Endothelial cell of umbilical vein (primary cell): ENCODE data around the gene ESAM.

Source experiments
- JUN ChIP-seq: IDR thresholded peaks from 2 replicates; pipeline ENCODE4 v1.6.1; 2011; ENCODE audit warnings: borderline replicate concordance, low read depth; ENCODE audit not compliant: insufficient read length, insufficient read depth
- POLR2A ChIP-seq: IDR thresholded peaks from 2 replicates; pipeline ENCODE4 v1.6.1; 2012; ENCODE audit warnings: low read depth, mild to moderate bottlenecking, control low read depth, low read length
- POLR2AphosphoS5 ChIP-seq: IDR thresholded peaks from 2 replicates; pipeline ENCODE4 v1.6.1; 2012; ENCODE audit warnings: low read depth, mild to moderate bottlenecking, control low read depth, low read length, moderate library complexity; ENCODE audit not compliant: insufficient read depth
- TF ChIP-seq, protein P1 (sequence below), 2 donors: IDR thresholded peaks; 1 replicate in 1 of 2; 2 replicates in 1 of 2; pipeline ENCODE4 v1.5.1; 2011; ENCODE audit warnings: low read length in 2 of 2, mild to moderate bottlenecking in 2 of 2, moderate library complexity in 2 of 2, control low read depth in 1 of 2, inconsistent platforms in 1 of 2, low read depth in 1 of 2; ENCODE audit not compliant: insufficient read depth in 1 of 2; ENCODE audit errors: extremely low read depth in 1 of 2

DNA sequence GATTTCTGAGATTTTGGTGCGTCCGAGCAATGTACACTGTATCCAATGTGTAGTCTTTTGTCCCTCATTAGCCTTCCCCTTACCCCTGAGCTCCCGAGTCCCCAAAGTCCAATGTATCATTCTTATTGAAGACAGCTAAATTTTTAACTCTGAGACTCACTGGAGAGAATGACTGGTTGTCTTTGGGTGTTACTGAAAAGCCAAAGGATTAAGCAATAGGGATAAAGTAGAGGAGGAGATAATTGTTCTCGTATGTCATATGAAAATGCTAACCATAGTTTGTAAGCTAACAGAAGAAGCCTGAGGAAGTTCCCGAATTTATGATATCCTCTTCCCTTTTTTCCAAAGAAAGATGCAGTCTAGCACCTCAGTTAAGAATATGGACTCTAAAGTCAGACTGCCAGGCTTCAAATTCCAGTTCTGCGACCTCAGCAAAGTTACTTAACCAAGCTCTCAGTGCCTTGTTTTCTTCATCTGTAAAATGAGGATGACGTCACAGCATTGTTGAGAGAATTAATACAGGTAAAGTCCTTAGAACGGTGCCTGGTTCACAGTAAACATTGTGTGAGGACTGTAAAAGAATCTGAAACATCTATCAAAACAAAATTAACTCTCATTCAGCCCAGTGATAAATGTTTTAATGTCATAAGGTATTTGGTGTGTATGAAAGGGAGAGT, 39.7 kb upstream of the ESAM start:
- TF ChIP-seq, protein P1, sequence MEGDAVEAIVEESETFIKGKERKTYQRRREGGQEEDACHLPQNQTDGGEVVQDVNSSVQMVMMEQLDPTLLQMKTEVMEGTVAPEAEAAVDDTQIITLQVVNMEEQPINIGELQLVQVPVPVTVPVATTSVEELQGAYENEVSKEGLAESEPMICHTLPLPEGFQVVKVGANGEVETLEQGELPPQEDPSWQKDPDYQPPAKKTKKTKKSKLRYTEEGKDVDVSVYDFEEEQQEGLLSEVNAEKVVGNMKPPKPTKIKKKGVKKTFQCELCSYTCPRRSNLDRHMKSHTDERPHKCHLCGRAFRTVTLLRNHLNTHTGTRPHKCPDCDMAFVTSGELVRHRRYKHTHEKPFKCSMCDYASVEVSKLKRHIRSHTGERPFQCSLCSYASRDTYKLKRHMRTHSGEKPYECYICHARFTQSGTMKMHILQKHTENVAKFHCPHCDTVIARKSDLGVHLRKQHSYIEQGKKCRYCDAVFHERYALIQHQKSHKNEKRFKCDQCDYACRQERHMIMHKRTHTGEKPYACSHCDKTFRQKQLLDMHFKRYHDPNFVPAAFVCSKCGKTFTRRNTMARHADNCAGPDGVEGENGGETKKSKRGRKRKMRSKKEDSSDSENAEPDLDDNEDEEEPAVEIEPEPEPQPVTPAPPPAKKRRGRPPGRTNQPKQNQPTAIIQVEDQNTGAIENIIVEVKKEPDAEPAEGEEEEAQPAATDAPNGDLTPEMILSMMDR (IDR thresholded peaks at IDR 0.05; ENCODE audit: extremely low read depth in 1 of 2, insufficient read depth in 1 of 2, low read depth in 1 of 2, low read length in 2 of 2): no peak
- no peak for TF ChIP-seq POLR2A
- no peak for TF ChIP-seq POLR2AphosphoS5
- no peak for TF ChIP-seq JUN
